Keratinocyte (primary cell): Measurements from ENCODE around the gene COL11A1. TPM values are rescaled to one million over a fixed set of nuclear protein-coding genes. Genes with fewer than 3 reads are reported as not detected.

ENCODE experiments used
- DNase-seq: peaks from one replicate; pipeline ENCODE4 v3.0.0-alpha.2; 2011; ENCODE audit warnings: low read depth, missing footprints, low spot score
- FAIRE-seq: peaks from 2 replicates; lab custom pipeline; 2011; peaks lifted over from hg19 to GRCh38; lab: Jason Lieb, UNC
- H2AFZ ChIP-seq: 2 replicates; pipeline ENCODE4 v1.6.0; 2012; ENCODE audit warnings: low read length, control low read depth, inconsistent platforms; ENCODE audit not compliant: control insufficient read depth
- H3K27ac ChIP-seq: 2 replicates; pipeline ENCODE4 v1.5.1; 2011; ENCODE audit warnings: low read length; ENCODE audit not compliant: control insufficient read depth, insufficient read depth
- H3K27me3 ChIP-seq: 3 replicates; pipeline ENCODE4 v1.6.0; 2011; ENCODE audit warnings: low read length; ENCODE audit not compliant: control insufficient read depth, insufficient read depth; ENCODE audit errors: extremely low read depth
- H3K36me3 ChIP-seq, 2 experiments: 2 replicates in 1 of 2; 3 replicates in 1 of 2; pipeline ENCODE4 v1.5.1; 2011; ENCODE audit warnings: low read length in 2 of 2, mild to moderate bottlenecking in 1 of 2; ENCODE audit not compliant: control insufficient read depth in 2 of 2, insufficient read depth in 2 of 2; ENCODE audit errors: extremely low read depth in 1 of 2
- H3K4me1 ChIP-seq: 3 replicates; pipeline ENCODE4 v1.5.1; 2011; ENCODE audit warnings: low read length; ENCODE audit not compliant: control insufficient read depth, insufficient read depth; ENCODE audit errors: extremely low read depth
- H3K4me2 ChIP-seq: 3 replicates; pipeline ENCODE4 v1.6.0; 2011; ENCODE audit warnings: low read depth, low read length; ENCODE audit not compliant: control insufficient read depth, insufficient read depth; ENCODE audit errors: extremely low read depth
- H3K4me3 ChIP-seq, 3 experiments: fragments of 200-600 bp in 1 of 3; sonication (generic) in 1 of 3; 2 replicates in 2 of 3; 3 replicates in 1 of 3; pipeline ENCODE4 v1.5.1; 2011 to 2016; ENCODE audit warnings: low read length in 3 of 3, mild to moderate bottlenecking in 3 of 3, control low read depth in 2 of 3, inconsistent platforms in 1 of 3, low read depth in 1 of 3, mixed read lengths in 1 of 3, mixed run types in 1 of 3, moderate library complexity in 1 of 3; ENCODE audit not compliant: control insufficient read depth in 2 of 3, insufficient read depth in 2 of 3; ENCODE audit errors: extremely low read depth in 1 of 3
- H3K79me2 ChIP-seq: 2 replicates; pipeline ENCODE4 v1.6.0; 2012; ENCODE audit warnings: low read length; ENCODE audit not compliant: control insufficient read depth, insufficient read depth
- H3K9ac ChIP-seq: 3 replicates; pipeline ENCODE4 v1.6.0; 2011; ENCODE audit warnings: low read length; ENCODE audit not compliant: control insufficient read depth, insufficient read depth; ENCODE audit errors: extremely low read depth
- H3K9me1 ChIP-seq: 3 replicates; pipeline ENCODE4 v1.6.0; 2011; ENCODE audit warnings: low read length; ENCODE audit not compliant: control insufficient read depth, insufficient read depth; ENCODE audit errors: extremely low read depth
- H3K9me3 ChIP-seq: 2 replicates; pipeline ENCODE4 v1.5.1; 2012; ENCODE audit warnings: low read depth, low read length; ENCODE audit not compliant: control insufficient read depth
- H4K20me1 ChIP-seq: 3 replicates; pipeline ENCODE4 v1.6.0; 2011; ENCODE audit warnings: low read length; ENCODE audit not compliant: control insufficient read depth, insufficient read depth; ENCODE audit errors: extremely low read depth
- CTCF ChIP-seq, 3 experiments: IDR thresholded peaks in 1 of 3; conservative IDR thresholded peaks in 1 of 3; optimal IDR thresholded peaks in 1 of 3; 2 replicates in 2 of 3; 3 replicates in 1 of 3; pipeline versions ENCODE3 to v1.5.1; 2011; ENCODE audit warnings: low read length in 3 of 3, mild to moderate bottlenecking in 3 of 3, moderate library complexity in 2 of 3, control low read depth in 1 of 3, inconsistent platforms in 1 of 3; ENCODE audit not compliant: insufficient read depth in 2 of 3; ENCODE audit errors: extremely low read depth in 1 of 3
- EZH2 ChIP-seq: IDR thresholded peaks from one replicate; pipeline ENCODE4 v1.6.1; 2012; ENCODE audit warnings: inconsistent platforms, mild to moderate bottlenecking, low read length, moderate library complexity
- dilution Hi-C: fragments of 300-500 bp; cut with MboI; formaldehyde crosslinking; loops from one replicate; pipeline ENCODE4 v1.7.0; 2020; ENCODE audit warnings: low sequenced_read_pairs; ENCODE audit not compliant: extremely low pct_ligation_motif_present
- polyA plus RNA-seq, 5 experiments: library from polyadenylated mRNA; depleted of rRNA in 3 of 5; stranded (reverse) in 3 of 5; stranded (forward) in 1 of 5; unstranded in 1 of 5; fragments of >200 nt; gene quantifications; 1 replicate in 1 of 5; 2 replicates in 3 of 5; 3 replicates in 1 of 5; pipeline versions ENCODE4 v1.2.1 to v1.2.3, GENCODE V29; 2011 to 2012; ENCODE audit warnings: missing spikeins in 2 of 5, low read depth in 1 of 5, low replicate concordance in 1 of 5

The COL11A1 gene
- polyA plus RNA-seq, 1 donor (not counting 4 experiments of a cell fraction or from before 2014, with no cell fraction given), result 0.37 TPM

- Histone ChIP-seq H3K4me2 (no peak overlapping the region), H4K20me1 (no peaks in the 10 kb centered on the region), H3K79me2 (no peaks in the 10 kb centered on the region), H3K27me3 (no peaks in the 10 kb centered on the region), H3K4me1 (no peaks in the 10 kb centered on the region), H3K36me3 (no peaks in the 10 kb centered on the region), H2AFZ (no peak overlapping the region), H3K9me1 (no peaks in the 10 kb centered on the region), H3K4me3 (no peak overlapping the region), H3K9ac (no peak overlapping the region), H3K27ac (no peak overlapping the region), H3K9me3 (no peaks in the 10 kb centered on the region)
- dilution Hi-C loops, result no loop called here
- no peak for FAIRE-seq
- TF ChIP-seq CTCF (optimal IDR thresholded peaks at IDR 0.05 in 1 of 3, IDR thresholded peaks at IDR 0.05 in 1 of 3, conservative IDR thresholded peaks at IDR 0.05 in 1 of 3; ENCODE audit: extremely low read depth in 1 of 3, insufficient read depth in 2 of 3, low read length in 3 of 3) (no peak), EZH2 (no peak)
- DNase-seq, result no peak
Observed at GRCh38 chr1:103125219-103125618, 16.9 kb upstream of the COL11A1 start.

GRCh38 chr1:103122983-103123720 is 14.8 kb upstream of the COL11A1 start:
- Histone ChIP-seq H3K4me3 (no peak overlapping the region), H2AFZ (no peak overlapping the region), H3K27ac (no peak overlapping the region), H3K9me3 (no peaks in the 10 kb centered on the region), H3K4me1 (no peaks in the 10 kb centered on the region), H3K36me3 (no peaks in the 10 kb centered on the region), H3K27me3 (no peaks in the 10 kb centered on the region), H4K20me1 (no peaks in the 10 kb centered on the region), H3K4me2 (no peak overlapping the region), H3K9me1 (no peaks in the 10 kb centered on the region), H3K9ac (no peak overlapping the region), H3K79me2 (no peaks in the 10 kb centered on the region)
- no peak for TF ChIP-seq CTCF (optimal IDR thresholded peaks at IDR 0.05 in 1 of 3, IDR thresholded peaks at IDR 0.05 in 1 of 3, conservative IDR thresholded peaks at IDR 0.05 in 1 of 3; ENCODE audit: extremely low read depth in 1 of 3, insufficient read depth in 2 of 3, low read length in 3 of 3)
- no peak for TF ChIP-seq EZH2
- FAIRE-seq (no peak), DNase-seq (no peak)
- dilution Hi-C loops, result no loop called here
